ENCODE measurements around the gene RYR1.

RYR1 gene

DNA sequence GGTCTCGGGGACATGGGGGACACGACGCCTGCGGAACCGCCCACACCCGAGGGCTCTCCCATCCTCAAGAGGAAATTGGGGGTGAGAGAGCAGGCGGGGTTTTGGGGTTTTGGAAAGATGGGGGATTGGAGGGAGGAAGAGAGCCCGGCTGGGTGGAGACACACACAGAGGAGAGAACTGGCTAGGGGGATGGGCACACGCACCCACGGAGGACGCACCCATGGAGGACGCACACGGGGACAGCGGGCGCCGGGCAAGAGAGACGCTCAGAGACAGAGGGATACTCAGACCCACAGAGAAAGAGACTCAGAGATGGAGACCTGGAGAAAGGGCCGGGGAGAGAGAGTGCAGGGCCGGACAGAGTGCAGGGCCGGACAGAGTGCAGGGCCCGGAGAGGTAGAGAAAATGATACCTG lies 132.2 kb downstream of the RYR1 start:
- TF ChIP-seq POLR2AphosphoS5 (IDR thresholded peaks at IDR 0.05; ENCODE audit: low read depth) (no peak), GABPA (IDR thresholded peaks at IDR 0.05; ENCODE audit: low read depth) (no peak), SPI1 (IDR thresholded peaks at IDR 0.05; ENCODE audit: borderline replicate concordance, low read depth) (no peak)
- TF ChIP-seq, protein P1, sequence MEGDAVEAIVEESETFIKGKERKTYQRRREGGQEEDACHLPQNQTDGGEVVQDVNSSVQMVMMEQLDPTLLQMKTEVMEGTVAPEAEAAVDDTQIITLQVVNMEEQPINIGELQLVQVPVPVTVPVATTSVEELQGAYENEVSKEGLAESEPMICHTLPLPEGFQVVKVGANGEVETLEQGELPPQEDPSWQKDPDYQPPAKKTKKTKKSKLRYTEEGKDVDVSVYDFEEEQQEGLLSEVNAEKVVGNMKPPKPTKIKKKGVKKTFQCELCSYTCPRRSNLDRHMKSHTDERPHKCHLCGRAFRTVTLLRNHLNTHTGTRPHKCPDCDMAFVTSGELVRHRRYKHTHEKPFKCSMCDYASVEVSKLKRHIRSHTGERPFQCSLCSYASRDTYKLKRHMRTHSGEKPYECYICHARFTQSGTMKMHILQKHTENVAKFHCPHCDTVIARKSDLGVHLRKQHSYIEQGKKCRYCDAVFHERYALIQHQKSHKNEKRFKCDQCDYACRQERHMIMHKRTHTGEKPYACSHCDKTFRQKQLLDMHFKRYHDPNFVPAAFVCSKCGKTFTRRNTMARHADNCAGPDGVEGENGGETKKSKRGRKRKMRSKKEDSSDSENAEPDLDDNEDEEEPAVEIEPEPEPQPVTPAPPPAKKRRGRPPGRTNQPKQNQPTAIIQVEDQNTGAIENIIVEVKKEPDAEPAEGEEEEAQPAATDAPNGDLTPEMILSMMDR (IDR thresholded peaks at IDR 0.05; ENCODE audit: insufficient read depth, low read length), result no peak
- TF ChIP-seq, protein P2, sequence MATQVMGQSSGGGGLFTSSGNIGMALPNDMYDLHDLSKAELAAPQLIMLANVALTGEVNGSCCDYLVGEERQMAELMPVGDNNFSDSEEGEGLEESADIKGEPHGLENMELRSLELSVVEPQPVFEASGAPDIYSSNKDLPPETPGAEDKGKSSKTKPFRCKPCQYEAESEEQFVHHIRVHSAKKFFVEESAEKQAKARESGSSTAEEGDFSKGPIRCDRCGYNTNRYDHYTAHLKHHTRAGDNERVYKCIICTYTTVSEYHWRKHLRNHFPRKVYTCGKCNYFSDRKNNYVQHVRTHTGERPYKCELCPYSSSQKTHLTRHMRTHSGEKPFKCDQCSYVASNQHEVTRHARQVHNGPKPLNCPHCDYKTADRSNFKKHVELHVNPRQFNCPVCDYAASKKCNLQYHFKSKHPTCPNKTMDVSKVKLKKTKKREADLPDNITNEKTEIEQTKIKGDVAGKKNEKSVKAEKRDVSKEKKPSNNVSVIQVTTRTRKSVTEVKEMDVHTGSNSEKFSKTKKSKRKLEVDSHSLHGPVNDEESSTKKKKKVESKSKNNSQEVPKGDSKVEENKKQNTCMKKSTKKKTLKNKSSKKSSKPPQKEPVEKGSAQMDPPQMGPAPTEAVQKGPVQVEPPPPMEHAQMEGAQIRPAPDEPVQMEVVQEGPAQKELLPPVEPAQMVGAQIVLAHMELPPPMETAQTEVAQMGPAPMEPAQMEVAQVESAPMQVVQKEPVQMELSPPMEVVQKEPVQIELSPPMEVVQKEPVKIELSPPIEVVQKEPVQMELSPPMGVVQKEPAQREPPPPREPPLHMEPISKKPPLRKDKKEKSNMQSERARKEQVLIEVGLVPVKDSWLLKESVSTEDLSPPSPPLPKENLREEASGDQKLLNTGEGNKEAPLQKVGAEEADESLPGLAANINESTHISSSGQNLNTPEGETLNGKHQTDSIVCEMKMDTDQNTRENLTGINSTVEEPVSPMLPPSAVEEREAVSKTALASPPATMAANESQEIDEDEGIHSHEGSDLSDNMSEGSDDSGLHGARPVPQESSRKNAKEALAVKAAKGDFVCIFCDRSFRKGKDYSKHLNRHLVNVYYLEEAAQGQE (IDR thresholded peaks at IDR 0.05; ENCODE audit: insufficient replicate concordance, low read depth), result no peak
- Histone ChIP-seq H3K27me3 (ENCODE audit: insufficient read depth, poor library complexity, severe bottlenecking) (peaks cover 28% of the 10 kb centered on the region), H3K4me3 (replicated peaks; ENCODE audit: insufficient read depth, low read length) (no peak overlapping the region), H3K27ac (replicated peaks) (no peak overlapping the region)
- no peak for DNase-seq (ENCODE audit: low read depth in 1 of 2, low spot score in 1 of 2)

DNA sequence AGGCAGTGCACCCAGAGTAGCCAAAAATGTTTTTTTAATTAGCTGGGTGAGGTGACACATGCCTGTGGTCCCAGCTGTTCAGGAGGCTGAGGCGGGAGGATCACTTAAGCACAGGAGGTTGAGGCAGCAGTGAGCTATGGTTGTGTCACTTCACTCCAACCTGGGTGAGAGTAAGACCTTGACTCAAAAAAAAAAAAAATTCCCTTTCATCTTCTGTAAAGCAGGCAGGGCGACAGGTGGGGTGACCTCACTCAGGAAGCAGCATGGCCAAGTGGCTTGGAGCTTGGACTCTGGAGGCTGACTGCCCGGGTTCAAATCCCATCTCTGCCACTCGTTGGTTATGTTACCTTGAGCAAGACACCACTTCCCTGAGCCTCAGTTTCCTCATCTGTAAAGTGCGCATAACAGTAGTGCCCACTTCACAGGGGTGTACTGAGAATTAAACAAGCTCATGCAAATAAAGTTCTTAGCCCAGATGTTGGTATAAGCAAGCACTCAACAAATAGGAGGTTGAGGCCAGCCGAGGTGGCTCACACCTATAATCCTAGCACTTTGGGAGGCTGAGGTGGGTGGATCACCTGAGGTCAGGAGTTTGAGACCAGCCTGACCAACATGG lies 136.0 kb downstream of the RYR1 start:
- peaks cover 18% of the 10 kb centered on the region for H3K27me3 ChIP-seq (ENCODE audit: insufficient read depth, poor library complexity, severe bottlenecking)
- no peak for DNase-seq (ENCODE audit: low read depth in 1 of 2, low spot score in 1 of 2)
- TF ChIP-seq, protein P2 (IDR thresholded peaks at IDR 0.05; ENCODE audit: insufficient replicate concordance, low read depth), result no peak
- TF ChIP-seq, protein P1 (IDR thresholded peaks at IDR 0.05; ENCODE audit: insufficient read depth, low read length), result no peak
- TF ChIP-seq SPI1 (IDR thresholded peaks at IDR 0.05; ENCODE audit: borderline replicate concordance, low read depth) (no peak), GABPA (IDR thresholded peaks at IDR 0.05; ENCODE audit: low read depth) (no peak), POLR2AphosphoS5 (IDR thresholded peaks at IDR 0.05; ENCODE audit: low read depth) (no peak)
- no peak overlapping the region for H3K4me3 ChIP-seq (replicated peaks; ENCODE audit: insufficient read depth, low read length)
- H3K27ac ChIP-seq (replicated peaks), result no peak overlapping the region

DNA sequence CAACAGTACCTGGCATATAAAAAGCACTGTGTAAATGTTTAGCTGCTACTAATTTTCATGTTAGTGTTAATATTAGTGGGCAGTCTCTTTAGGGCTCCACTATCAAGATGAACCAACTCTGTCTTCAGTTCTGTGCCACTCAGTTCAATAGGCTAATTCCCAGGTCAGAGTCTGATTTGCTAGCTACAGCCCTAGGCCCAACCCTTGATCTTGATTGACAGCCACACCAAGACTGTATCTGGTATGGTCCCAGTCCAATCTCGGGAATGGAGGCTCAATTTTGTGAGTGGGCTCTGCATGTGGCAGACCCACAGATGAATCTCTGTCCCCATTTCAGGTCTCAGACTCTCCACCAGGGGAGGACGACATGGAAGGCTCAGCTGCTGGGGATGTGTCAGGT lies 138.2 kb downstream of the RYR1 start:
- no peak for DNase-seq (ENCODE audit: low read depth in 1 of 2, low spot score in 1 of 2)
- H3K27ac ChIP-seq (replicated peaks), result no peak overlapping the region
- TF ChIP-seq GABPA (IDR thresholded peaks at IDR 0.05; ENCODE audit: low read depth) (no peak), POLR2AphosphoS5 (IDR thresholded peaks at IDR 0.05; ENCODE audit: low read depth) (no peak), SPI1 (IDR thresholded peaks at IDR 0.05; ENCODE audit: borderline replicate concordance, low read depth) (no peak)
- TF ChIP-seq, protein P2 (IDR thresholded peaks at IDR 0.05; ENCODE audit: insufficient replicate concordance, low read depth), result no peak
- TF ChIP-seq, protein P1 (IDR thresholded peaks at IDR 0.05; ENCODE audit: insufficient read depth, low read length), result no peak

More for the DNA sequence above, 138.2 kb downstream of the RYR1 start:
- Histone ChIP-seq H3K27me3 (ENCODE audit: insufficient read depth, poor library complexity, severe bottlenecking) (peaks cover 7% of the 10 kb centered on the region), H3K4me3 (replicated peaks; ENCODE audit: insufficient read depth, low read length) (no peak overlapping the region)

Data from HL-60 (cell line).